K562 treated with DMSO at 1 percent for 4 hours (cell line): ENCODE data around the gene OR10A6. TPM values are rescaled to one million over a fixed set of nuclear protein-coding genes. Genes with fewer than 3 reads are reported as not detected.

Experiments
- total RNA-seq: library from RNA; unstranded; fragments of 300-600 nt; gene quantifications from 2 replicates; pipeline ENCODE4 v1.2.3, GENCODE V29; 2022; ENCODE audit not compliant: insufficient read depth

Gene OR10A6, protein sequence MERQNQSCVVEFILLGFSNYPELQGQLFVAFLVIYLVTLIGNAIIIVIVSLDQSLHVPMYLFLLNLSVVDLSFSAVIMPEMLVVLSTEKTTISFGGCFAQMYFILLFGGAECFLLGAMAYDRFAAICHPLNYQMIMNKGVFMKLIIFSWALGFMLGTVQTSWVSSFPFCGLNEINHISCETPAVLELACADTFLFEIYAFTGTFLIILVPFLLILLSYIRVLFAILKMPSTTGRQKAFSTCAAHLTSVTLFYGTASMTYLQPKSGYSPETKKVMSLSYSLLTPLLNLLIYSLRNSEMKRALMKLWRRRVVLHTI
- total RNA-seq, result not detected in 2 replicates

DNA sequence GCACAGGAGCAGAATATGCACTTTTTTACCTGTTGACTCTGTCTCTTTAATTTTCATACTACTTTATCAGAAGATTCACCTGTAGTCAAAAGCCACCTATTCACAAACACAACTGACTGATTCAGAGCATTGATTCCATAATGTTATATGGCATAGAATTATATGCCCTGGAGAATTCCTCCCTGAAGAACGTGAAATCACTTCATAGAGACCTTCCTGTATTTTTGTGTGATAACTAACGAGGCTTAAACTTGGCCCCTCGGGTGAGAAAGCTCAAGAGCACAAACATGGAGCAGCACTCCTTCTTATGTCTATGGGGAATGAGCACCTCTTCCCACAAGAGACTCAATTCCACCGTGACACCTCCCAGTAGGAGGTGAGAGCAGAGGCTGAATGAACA is at the start of gene OR10A6:
OR10A6 (minus strand) TSS at position 101 of the 400 bp plus-strand sequence. CDS start 2,606 bp downstream, outside the sequence.

GRCh38 chr11:7965386-7965785 is 34.3 kb upstream of the OR10A6 start, which contains the start of gene NLRP10:
Gene NLRP10, minus strand, starts transcription at chr11:7965447. Its CDS starts 1,952 bp downstream, at chr11:7963495.

DNA sequence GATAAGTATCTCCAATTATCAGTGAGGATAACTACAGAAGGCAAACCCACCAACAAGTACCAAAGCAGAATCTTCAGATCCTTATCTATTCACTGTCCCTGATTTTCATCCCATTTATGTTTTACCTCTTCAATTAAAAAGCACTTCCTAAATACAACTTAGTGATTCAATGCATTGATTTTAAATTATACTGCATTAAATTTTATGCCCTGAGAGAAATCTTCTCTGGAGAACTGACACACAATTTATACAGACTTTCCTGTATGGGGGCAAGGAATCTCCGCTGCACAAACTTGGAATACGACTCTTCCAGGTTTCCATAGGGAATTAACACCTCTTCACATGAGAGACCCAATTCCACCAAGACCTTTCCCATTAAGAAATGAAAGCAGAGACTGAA is 10.5 kb upstream of the OR10A6 start, which contains the start of gene OR10A3:
OR10A3 (minus strand) TSS at position 101 of the 400 bp plus-strand sequence. CDS start 2,188 bp downstream, outside the sequence.

Other genes with a start within 250 kb of the OR10A6 start
- not detected in 2 replicates for gene OVCH2, start 224.8 kb downstream of the OR10A6 start, total RNA-seq
- not detected in 2 replicates for gene OR5P2, start 134.3 kb downstream of the OR10A6 start, total RNA-seq
- not detected in 2 replicates for gene OR5P3, start 100.4 kb downstream of the OR10A6 start, total RNA-seq
- gene OR10A3, start 10.4 kb upstream of the OR10A6 start, total RNA-seq, result not detected in 2 replicates
- gene NLRP10, start 34.2 kb upstream of the OR10A6 start, total RNA-seq, result not detected in 2 replicates
- gene EIF3F, start 56.1 kb upstream of the OR10A6 start, total RNA-seq, result 717 and 791 TPM in 2 replicates
- gene TUB, start 149.9 kb upstream of the OR10A6 start, total RNA-seq, result not detected in 2 replicates
- not detected in 2 replicates for gene RIC3, start 237.8 kb upstream of the OR10A6 start, total RNA-seq